Activated gamma-delta T cell treated with Interleukin-2 at 50 U/mL for 16 hours (primary cell): ENCODE measurements around the gene CNOT2.

Experiments
- DNase-seq: peaks from one replicate; pipeline ENCODE4 v3.0.0-alpha.2; 2020

CNOT2 gene

DNA sequence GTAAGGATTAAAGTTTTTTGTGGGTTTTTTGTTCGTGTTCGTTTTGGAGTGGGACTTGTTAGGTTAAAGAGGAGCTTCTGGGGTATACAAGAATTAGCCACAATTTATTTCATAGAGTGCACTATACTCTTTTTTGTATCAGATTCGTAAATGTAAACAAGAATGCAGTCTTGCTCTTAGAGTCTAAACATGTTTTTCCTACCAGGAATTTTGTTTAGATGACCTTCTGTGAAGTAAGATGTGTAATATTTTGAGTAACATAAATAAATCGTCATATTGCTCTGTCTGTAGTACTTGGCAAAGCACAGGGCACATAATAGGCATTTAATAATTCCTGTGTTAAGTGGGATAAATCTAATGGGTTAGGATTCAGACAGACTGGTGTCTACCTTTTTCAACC, 9.6 kb downstream of the CNOT2 start:
- DNase-seq = no peak

DNA sequence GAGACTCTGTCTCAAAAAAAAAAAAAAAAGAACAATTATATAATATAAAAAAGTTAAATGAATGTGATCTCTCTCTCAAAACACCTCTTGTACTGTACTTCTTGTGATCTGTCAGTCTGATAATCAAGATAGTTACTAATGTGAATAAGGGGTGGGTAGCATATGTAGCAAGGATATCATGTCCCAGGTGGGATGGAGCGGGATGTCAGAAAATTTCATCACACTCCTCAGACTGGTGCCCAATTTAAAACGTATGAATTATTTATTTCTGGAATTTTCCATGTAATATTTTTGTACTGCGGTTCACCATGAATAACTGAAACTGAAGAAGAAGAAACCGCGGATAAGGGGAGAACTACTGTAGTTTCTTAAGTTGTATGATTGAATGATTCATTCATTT, 11.0 kb downstream of the CNOT2 start:
- DNase-seq = no peak

DNA sequence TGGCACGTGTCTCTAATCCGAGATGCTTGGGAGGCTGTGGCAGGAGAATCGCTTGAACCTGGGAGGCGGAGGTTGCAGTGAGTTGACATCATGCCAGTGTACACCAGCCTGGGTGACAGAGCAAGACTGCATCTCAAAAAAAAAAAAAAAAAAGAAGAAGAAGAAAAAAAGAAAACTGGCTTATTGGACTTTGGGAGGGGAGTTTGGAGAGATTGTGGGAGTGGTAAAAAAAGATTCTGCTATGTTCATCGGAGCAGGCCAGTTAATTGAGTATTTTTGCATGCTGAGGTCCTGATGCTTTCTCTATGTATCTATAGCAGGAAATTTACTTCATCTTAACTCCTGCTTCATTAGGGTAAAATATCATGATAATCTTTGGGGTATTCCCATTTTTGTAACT, 11.6 kb downstream of the CNOT2 start:
- DNase-seq = no peak

DNA sequence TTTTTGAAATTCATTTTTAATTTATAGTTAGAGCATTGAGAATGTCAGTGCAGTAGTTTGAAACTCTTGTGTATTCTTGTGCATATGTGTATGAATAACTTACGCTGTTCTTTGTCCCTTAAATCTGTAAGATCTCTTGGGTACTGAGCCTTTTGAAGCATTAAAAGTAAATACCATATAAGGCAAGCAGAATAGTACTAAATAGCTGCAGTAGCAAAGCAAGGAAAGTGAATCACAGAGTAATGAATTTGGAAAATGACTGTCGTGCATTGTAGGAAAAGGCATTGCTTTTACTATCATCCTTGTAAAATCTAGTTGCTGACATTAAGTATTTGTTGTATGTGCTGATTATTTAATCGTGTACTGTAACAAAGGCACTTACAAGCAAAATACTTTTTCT, 12.1 kb downstream of the CNOT2 start:
- DNase-seq = no peak

DNA sequence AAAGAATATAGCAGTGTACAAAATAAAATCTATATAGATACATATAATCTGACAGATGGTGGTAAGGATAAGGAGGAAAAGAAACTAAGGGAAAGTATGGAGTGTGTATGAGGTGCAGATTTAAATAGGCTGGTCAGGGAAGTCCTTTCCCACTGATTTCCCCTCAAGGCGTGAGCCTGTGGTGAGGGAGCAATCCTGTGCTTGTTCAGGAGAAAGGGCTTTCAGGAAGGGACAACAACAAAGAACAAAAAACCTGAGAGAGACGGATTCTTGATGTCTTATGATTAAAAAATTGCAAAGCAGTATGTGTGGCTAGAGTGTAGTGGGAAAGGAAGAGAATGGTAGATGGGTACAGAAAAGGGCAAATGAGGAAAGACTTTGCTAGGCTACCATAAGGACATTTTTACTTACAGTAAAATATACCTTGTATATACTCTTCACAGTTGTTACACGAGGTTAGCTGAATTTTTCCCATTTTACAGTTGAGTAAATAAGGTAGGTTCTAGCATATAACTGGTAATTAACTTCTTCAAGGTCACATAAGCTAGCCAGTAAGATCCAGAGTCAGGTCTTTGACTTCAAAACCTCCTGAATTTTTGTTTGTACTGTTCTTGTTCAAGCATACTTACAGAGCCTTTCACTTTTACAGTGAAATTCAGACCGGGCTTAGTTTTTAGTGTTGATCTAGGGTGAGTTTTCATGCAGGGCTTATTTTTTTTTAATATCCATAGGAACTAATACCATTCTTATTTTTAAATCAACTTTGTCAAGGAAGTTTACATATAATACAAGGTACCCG, 15.6 kb downstream of the CNOT2 start:
- DNase-seq = no peak

DNA sequence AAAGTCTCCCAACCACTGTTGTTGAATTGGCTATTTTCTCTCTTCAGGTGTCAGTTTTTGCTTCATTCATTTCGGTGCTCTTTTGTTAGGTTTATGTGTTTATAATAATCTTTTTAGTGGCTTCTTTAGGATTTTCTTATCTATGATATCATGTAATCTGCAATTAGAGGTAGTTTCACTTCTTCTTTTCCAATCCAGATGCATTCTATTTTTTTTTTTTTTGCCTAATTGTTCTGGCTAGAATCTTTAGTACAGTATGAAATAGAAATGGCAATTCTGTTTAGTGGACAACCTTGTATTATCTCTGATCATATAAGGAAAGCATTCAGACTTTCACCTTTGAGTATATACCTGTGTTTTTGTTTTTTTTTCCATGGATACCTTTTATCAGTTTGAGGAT, 17.4 kb downstream of the CNOT2 start:
- no peak for DNase-seq

DNA sequence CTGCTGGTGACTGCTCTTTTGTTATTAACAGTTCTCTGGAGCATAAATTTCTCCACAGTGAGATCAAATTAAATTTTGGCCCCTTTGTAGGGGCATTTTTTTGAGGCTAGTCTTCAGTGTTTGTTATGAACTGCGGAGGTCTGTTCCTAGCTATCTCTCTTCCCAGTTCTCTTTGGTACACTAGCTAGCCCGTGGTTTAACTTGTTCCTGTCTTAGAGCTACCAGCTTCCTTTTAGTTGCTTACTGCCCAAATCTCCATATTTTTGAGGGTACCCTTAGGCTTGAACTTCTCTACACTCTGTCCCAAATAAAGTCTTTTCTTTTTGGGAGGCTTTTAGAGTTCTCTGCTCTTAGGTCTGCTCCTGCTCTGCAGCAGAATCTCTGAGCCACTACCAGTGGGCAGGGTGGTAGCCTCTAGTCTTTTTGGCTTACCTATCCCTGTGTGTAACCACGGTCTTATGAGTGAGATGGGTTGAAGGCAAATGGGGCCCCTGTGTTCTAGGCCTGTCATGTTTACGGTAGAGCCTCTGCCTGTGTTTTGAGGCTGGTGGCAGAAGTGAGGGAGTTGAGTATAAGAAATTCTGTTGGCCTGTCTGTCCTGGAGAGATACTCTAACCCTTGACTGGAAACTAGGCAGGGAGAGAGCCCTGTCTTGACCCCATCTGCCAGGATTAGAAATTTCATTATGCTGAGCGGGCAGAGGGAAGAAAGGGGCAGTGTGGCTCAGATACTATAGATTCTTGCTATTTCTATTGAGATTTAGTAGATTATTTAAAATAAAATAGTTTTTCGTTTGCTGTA, 21.0 kb downstream of the CNOT2 start:
- no peak for DNase-seq

DNA sequence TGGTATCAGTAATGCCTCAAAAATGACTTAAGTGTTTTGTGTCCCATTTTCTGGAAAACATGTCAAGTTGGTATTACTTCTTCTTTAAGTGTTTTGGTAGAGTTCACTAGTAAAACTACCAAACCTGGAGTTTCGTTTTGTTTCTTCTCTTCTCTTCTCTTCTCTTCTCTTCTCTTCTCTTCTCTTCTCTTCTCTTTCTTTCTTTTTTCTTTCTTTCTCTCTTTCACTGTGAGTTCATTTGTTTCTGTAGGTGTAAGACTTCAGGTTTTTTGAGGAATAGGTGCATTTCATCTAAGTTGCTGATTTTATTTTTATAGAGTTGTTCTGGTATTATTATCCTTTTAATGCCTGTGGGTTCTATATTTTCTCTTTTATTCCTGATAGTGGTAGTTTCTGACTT, 21.9 kb downstream of the CNOT2 start:
- DNase-seq = no peak

DNA sequence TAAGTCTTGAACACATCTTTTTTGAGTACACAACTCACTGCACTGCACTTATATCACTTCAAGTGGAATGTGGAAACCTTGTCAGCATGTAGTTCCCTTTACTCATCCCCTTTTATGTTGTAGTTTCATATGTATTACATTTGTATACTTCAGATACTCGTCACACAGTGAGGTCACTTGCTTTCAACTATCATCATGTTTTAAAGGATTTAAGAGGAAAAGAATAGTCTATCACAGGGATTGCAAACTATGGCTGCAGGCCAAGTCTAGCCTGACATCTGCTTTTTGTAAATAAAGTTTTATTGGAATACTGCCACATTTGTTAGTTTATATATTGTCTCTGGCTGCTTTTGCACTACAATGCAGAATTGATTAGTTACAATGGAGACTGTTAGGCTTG, 24.3 kb downstream of the CNOT2 start:
- no peak for DNase-seq

DNA sequence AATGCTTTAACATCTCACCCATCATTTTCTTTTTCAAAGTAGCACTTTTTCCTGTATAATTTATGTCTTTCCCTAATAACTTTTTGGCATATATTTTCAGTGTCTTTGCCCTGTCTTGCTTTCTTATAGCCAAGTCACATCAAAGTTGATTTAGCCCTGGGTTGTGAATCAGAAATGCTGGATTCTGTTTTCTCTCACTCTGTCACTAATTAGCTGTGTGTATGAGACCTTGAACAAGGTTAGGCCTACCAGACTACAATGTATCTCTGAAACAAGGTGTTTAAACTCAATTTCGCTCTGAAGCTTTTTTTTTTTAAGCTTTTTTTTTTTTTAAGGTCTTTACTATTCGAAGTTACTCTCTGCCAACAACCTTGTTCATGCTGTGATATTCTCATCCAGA, 25.7 kb downstream of the CNOT2 start:
- DNase-seq = no peak

DNA sequence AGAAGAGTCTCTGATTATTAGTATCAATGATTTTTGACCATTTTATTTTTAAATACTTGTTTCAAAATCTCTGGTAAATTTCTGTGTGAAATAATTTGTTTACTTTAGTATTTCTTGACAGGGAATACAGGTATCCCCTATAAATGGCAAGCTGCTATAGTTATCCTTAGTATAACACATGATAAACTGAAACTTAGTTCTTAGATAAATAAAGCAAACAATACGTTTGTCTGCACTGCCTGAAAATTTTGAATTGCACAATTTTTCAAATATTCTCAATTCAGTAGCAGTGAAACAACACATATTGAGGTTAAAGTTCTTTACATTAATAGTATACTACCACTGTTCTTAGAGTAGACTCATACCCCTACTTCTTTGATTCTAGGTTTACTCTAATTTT, 26.9 kb downstream of the CNOT2 start:
- DNase-seq = no peak

DNA sequence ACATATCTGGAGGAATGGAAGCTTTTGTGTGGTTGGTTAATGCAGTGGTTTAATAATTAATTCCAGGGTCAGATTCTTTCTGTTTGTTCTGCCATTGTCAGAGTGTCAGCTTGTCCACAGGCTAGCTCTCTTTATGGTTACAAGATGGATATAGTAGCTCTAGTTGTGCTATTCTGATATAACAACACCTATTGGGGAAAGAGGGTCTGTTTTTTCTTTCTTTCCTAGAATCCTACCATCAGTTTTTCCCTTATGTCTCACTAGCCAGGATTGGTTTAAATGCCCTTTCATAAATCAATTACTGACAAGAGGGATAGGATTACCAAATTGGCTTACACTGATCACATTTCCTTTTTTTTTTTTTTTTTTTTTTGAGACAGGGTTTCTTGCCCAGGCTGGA, 27.8 kb downstream of the CNOT2 start:
- no peak for DNase-seq

DNA sequence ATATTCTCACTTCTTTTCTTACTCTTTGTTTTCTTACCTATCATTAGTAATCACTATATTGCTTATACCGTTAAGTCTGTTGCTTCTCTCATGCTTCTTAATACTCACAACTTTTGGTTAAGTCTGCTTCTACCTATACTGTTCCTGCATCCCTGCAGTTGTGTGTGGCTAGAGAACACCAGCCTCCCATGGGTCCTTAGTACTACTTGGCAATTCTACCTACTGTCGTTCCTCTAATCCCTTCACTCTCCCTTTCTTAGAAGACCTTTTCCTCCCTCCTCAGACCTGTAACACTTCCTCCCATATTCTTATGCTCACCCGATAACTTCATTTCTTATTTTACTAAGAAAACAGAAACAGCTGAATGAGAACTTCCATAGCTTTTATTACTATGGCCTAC, 29.3 kb downstream of the CNOT2 start:
- DNase-seq = no peak

DNA sequence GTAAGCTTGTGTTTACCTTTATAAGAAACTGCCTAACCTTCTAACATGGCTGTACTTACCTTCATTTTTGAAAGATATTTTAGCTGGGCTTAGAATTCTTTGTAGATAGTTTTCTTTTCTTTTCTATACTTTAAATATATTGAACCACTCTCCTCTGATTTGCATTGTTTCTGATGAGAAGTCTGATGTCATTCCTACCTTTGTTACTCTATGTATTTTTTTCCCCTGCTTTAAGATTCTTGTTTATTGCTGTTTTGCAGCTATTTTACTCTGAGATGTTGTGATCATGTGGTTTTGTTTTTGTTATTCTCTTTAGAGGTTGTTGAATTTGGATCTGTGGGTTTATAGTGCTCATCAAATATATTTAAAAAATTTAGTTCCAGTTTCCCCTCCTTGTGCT, 31.8 kb downstream of the CNOT2 start:
- DNase-seq = no peak

DNA sequence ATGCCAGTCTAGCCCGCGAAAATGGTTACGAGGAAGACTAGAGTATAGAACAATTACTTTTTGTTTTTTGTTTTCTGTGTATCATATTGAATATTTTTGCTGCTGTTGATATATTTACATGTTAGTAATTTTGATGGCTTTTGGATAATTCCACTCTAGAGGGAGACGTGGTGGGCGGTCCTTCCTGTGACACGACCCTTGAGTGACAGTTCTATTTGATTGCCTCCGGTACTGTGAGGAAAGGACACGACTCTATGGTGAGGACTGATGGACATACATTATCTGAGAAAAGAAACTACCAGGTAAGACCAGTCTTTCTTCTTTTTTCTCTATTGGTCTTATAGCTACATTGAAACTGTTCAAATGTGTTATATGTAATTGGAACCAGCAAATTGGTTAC, 34.7 kb downstream of the CNOT2 start:
- DNase-seq = no peak

DNA sequence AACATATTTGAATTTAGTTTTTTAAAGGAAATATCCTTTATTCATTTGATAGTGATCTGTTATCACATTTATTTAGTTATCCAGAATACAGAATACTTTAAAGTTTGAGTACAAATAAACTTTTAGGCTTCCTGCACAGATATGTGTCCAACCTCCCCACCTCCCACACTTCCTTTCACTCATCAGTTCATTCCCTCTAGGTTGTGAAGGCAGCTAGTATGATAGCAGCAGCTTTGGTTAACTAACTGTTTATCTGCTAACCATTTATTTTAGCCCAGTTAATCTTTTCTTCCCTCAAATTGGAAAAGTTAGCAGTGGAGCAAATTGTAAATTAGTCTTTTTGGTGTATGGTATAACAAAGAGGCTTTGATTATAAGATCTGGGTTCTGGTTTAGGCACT, 35.7 kb downstream of the CNOT2 start:
- no peak for DNase-seq

DNA sequence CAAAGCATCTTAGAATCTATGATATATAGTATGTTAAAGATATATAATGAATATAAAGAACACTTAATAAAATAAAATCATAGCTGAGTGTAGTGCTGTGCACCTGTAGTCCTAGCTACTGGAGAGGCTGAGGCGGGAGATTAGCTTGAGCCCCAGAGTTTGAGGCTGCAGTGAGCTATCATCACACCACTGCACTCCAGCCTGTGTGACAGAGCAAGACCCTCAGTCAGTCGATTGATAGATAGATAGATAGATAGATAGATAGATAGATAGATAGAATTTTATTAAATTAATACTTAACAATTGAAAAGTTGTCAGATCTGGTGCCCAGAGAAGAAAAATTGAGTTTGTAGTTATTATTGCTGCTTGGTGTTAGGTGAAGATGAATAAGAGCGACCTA, 40.0 kb downstream of the CNOT2 start:
- DNase-seq = no peak

DNA sequence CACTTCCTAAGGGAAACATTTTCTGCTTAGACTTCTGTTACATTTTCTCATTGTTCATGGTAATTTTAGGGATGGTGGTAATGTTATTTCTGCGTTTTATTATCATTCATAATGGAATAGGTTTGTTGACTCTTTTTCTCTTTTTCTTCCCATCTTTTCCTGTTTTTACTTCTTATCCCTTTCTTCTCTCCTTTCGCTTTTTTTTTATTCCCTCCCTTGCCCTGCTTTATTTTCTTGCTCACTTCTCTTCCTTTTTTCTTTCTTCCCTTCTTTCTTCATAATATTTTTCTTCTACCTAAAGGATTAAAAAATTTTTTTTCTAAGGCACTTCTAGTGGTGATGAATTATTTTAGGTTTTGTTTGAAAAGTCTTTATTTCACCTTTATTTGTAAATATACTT, 45.6 kb downstream of the CNOT2 start:
- no peak for DNase-seq

DNA sequence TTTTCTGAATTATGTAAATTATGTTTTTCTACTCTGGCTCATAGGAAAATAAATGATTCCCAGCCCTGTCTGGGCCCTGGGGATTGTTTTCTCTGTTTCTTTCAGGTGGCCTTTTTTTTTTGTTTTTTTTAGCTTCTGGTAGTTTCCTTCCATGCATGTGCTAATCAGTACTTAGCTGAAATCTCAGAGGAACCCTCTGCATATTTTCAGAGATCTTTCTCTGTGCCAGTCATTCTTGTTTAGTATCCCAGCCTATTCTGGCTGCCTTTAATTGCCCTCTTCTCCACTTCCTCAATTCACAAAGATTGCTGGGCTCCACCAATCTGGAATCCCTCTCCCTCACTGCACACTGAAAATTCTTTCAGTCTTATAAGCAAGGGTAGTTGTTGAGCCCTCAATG, 46.9 kb downstream of the CNOT2 start:
- no peak for DNase-seq

DNA sequence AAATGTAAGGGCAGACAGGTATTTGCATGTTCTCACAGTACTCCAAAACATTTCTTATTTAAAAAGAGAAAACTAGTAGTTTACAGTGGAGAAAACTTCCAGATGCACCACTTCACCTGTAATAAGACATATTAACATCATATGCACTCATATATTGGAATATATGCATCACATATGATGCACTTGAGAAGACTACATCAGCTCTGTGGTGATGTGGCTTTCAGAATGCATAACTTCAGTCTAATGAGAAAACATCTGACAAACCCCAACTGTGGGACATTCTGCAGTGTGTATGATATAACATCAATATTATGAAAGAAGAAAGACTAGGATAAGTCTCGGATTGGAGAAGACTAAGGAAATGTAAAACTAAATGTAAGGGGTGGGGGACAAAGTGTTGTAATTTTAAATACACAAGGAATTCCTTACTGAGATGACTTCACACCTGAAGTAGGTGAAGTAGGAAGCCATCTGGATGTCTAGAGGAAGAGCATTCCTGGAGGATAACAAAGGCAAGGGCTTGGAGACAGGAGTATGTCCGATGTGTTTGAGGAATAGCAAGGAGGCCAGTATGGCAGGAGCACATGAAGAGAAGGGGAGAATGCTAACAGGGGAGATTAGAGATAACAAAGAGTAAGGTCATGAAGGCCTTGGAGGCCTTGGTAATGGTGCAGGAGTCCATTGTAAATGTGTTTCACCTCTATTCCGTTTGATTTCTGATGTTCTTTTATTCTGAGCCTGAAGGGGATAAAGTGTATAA, 49.0 kb downstream of the CNOT2 start:
- no peak for DNase-seq

DNA sequence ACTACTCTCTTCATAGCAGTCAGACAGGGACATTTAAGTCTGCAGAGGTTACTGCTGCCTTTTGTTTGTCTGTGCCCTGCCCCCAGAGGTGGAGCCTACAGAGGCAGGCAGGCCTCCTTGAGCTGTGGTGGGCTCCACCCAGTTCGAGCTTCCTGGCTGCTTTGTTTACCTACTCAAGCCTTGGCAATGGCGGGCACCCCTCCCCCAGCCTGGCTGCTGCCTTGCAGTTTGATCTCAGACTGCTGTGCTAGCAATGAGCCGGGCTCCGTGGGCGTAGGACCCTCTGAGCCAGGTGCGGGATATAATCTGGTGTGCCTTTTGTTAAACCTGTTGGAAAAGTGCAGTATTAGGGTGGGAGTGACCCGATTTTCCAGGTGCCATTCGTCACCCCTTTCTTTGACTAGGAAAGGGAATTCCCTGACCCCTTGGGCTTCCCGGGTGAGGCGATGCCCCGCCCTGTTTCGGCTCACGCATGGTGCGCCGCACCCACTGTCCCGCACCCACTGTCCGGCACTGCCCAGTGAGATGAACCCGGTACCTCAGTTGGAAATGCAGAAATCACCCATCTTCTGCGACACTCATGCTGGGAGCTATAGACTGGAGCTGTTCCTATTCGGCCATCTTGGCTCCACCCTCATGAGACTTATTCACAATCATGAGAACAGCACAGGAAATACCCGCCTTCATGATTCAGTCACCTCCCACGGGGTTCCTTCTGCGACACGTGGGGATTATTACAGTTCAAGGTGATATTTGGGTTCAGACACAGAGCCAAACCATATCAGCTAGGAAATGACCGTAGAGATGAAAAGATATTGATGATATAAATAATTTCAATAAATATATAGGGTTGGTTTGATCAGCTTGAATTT, 61.7 kb downstream of the CNOT2 start:
- peak; percentile 13 for DNase-seq

DNA sequence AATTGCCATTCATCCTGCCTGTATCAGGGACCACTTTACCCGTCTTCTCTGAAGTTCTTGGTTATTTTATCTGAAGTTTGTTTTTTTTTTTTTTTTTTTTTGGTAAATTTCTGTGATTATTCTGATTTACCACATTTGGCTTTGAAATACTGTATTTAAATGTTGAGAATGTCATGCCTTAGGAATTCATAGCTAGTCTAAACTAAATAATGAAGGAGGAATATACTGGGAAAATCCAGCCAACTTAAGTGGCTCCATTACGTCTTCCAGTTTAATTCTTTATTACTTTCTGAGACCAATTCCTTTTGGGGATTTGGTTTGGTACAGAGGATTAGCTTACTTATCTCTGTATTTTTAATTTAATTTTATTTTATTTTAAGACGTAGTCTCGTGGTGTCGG, 62.6 kb downstream of the CNOT2 start:
- no peak for DNase-seq

DNA sequence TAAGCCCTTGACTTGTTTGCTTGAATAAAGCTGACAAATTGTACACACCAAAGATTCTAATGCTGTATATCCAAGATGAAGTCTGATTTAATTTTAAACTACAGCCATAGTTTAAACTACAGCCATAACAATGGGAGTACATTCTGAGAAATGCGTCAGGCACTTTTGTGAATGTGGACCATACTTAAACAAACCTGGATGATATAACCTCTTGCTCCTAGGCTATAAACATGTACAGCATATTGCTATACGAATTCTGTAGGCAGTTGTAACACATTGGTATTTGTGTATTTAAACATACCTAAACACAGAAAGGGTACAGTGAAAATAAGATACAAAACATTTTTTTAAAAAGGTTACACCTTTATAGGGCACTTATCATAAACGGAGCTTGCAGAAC, 63.4 kb downstream of the CNOT2 start:
- DNase-seq = no peak
